HepG2 (cell line): Measurements from ENCODE around the gene AKIP1. TPM values are rescaled to one million over a fixed set of nuclear protein-coding genes. Genes with fewer than 3 reads are reported as not detected.

Experiments used
- BCL3 ChIP-seq: sonication (generic); formaldehyde crosslinking; IDR thresholded peaks from 2 replicates; pipeline ENCODE4 v1.5.1; 2020; ENCODE audit warnings: mild to moderate bottlenecking, missing genetic modification reagents, moderate library complexity
- CBX5 ChIP-seq: sonication (generic); formaldehyde crosslinking; IDR thresholded peaks from 2 replicates; pipeline ENCODE4 v1.4.0; 2020; ENCODE audit warnings: missing genetic modification reagents, borderline replicate concordance
- CCDC6 ChIP-seq: sonication (generic); formaldehyde crosslinking; IDR thresholded peaks from 2 replicates; pipeline ENCODE4 v1.8.1; 2022; ENCODE audit warnings: mild to moderate bottlenecking, missing genetic modification reagents, moderate library complexity
- DNMT1 ChIP-seq: sonication (generic); formaldehyde crosslinking; IDR thresholded peaks from 2 replicates; pipeline ENCODE4 v1.5.1; 2020; ENCODE audit warnings: mild to moderate bottlenecking, missing genetic modification reagents
- ESRRA ChIP-seq: sonication (generic); formaldehyde crosslinking; IDR thresholded peaks from 2 replicates; pipeline ENCODE4 v1.5.1; 2020; ENCODE audit warnings: mild to moderate bottlenecking, low read depth, missing genetic modification reagents
- ETV5 ChIP-seq: IDR thresholded peaks from 2 replicates; pipeline ENCODE4 v1.6.1; 2018; ENCODE audit warnings: missing biosample characterization, missing genetic modification reagents, inconsistent platforms, borderline replicate concordance
- GATAD1 ChIP-seq: IDR thresholded peaks from 2 replicates; pipeline ENCODE4 v1.6.1; 2016; ENCODE audit warnings: missing genetic modification reagents, missing compliant biosample characterization
- GATAD2A ChIP-seq: IDR thresholded peaks from 2 replicates; pipeline ENCODE4 v1.6.1; 2016
- KLF13 ChIP-seq: sonication (generic); formaldehyde crosslinking; IDR thresholded peaks from 2 replicates; pipeline ENCODE4 v1.4.0; 2020; ENCODE audit warnings: mild to moderate bottlenecking, missing genetic modification reagents
- MYPOP ChIP-seq: sonication (generic); formaldehyde crosslinking; IDR thresholded peaks from 2 replicates; pipeline ENCODE4 v1.8.1; 2023; ENCODE audit warnings: mild to moderate bottlenecking, moderate library complexity, missing genetic modification reagents
- NR2C2 ChIP-seq: sonication (generic); formaldehyde crosslinking; IDR thresholded peaks from 2 replicates; pipeline ENCODE4 v1.4.0; 2020; ENCODE audit warnings: missing genetic modification reagents, mild to moderate bottlenecking, moderate library complexity, borderline replicate concordance
- SOX6 ChIP-seq, 2 experiments: fragments of 450-650 bp in 1 of 2; sonication (generic) in 1 of 2; formaldehyde crosslinking in 1 of 2; IDR thresholded peaks; 2 replicates each; pipeline versions ENCODE4 v1.4.0 to v1.6.1; 2017 to 2020; ENCODE audit warnings: antibody characterized with exemption in 1 of 2, mild to moderate bottlenecking in 1 of 2, missing genetic modification reagents in 1 of 2
- TRAFD1 ChIP-seq: sonication (generic); formaldehyde crosslinking; IDR thresholded peaks from 2 replicates; pipeline ENCODE4 v1.5.1; 2020; ENCODE audit warnings: missing genetic modification reagents, mild to moderate bottlenecking, borderline replicate concordance
- WIZ ChIP-seq: sonication (generic); formaldehyde crosslinking; IDR thresholded peaks from 2 replicates; pipeline ENCODE4 v1.5.1; 2020; ENCODE audit warnings: mild to moderate bottlenecking, missing genetic modification reagents
- ZBTB42 ChIP-seq: sonication (generic); formaldehyde crosslinking; IDR thresholded peaks from 2 replicates; pipeline ENCODE4 v1.5.0; 2020; ENCODE audit warnings: mild to moderate bottlenecking, missing genetic modification reagents
- ZMYM3 ChIP-seq: sonication (generic); formaldehyde crosslinking; IDR thresholded peaks from 2 replicates; pipeline ENCODE4 v1.5.1; 2020; ENCODE audit warnings: mild to moderate bottlenecking, missing genetic modification reagents
- ZNF563 ChIP-seq: sonication (generic); formaldehyde crosslinking; IDR thresholded peaks from 2 replicates; pipeline ENCODE4 v1.8.0; 2022; ENCODE audit warnings: mild to moderate bottlenecking, moderate library complexity, missing genetic modification reagents
- ZNF691 ChIP-seq: sonication (generic); formaldehyde crosslinking; IDR thresholded peaks from 2 replicates; pipeline ENCODE4 v1.4.0; 2020; ENCODE audit warnings: missing genetic modification reagents, low read depth, mild to moderate bottlenecking, borderline replicate concordance
- polyA plus RNA-seq, 8 experiments: library from polyadenylated mRNA; depleted of rRNA in 3 of 8; stranded (reverse) in 7 of 8; unstranded in 1 of 8; fragments of >200 nt; fragmentation: Illumina TruSeq in 4 of 8; extraction: Trizol in 4 of 8; gene quantifications; 2 replicates each; pipeline versions ENCODE4 v1.2.1 to v1.2.3, GENCODE V29; 2011 to 2016; ENCODE audit warnings: low read depth in 4 of 8, missing spikeins in 1 of 8, mixed read lengths in 1 of 8; ENCODE audit not compliant: insufficient read depth in 1 of 8
- total RNA-seq, 5 experiments: library from RNA; depleted of rRNA; stranded (reverse); fragments of >200 nt; fragmentation: Illumina TruSeq; extraction: Trizol; gene quantifications; 2 replicates each; pipeline ENCODE4 v1.2.3, GENCODE V29; 2016; ENCODE audit warnings: low read depth in 1 of 5

Gene AKIP1
- total and polyA plus RNA-seq, 2 of the 13 experiments (the other 11 are each of a cell fraction or from before 2014, with no cell fraction given): 10.0 to 20.3 TPM

GRCh38 chr11:8964324-8965320 is 53.6 kb downstream of the AKIP1 start, which contains the start of gene TMEM9B (continued):
- TF ChIP-seq ZBTB42 (CRISPR knock-in tag): 0 out of 2 replicates have a peak, but pooled peaks have one; percentile 33
- TF ChIP-seq ZMYM3 (CRISPR knock-in tag): peak; percentile 42; the same call in 1 of the 2 replicates
- TF ChIP-seq GATAD1 (CRISPR knock-in tag): peak; percentile 95
- TF ChIP-seq CBX5 (CRISPR knock-in tag): no peak; the same call in 1 of the 2 replicates
- peak; percentile 78; the same call in 1 of the 2 replicates for TF ChIP-seq BCL3 (CRISPR knock-in tag)
- TF ChIP-seq SOX6 (IDR thresholded peaks at IDR 0.05): no peak
- peak; percentile 58; the same call in 1 of the 2 replicates for TF ChIP-seq SOX6 (CRISPR knock-in tag; IDR thresholded peaks at IDR 0.05)
- peak; percentile 26; the same call in 1 of the 2 replicates for TF ChIP-seq CCDC6 (CRISPR knock-in tag)
- TF ChIP-seq ETV5 (CRISPR knock-in tag): peak; percentile 75; the same call in 1 of the 2 replicates
- TF ChIP-seq WIZ: no peak; the same call in 1 of the 2 replicates
- peak; percentile 78; the same call in 1 of the 2 replicates for TF ChIP-seq MYPOP (CRISPR knock-in tag)
- peak; percentile 3; the same call in 1 of the 2 replicates for TF ChIP-seq GATAD2A
- 0 out of 2 replicates have a peak, but pooled peaks have one; percentile 4 for TF ChIP-seq ZNF691 (CRISPR knock-in tag)
- TF ChIP-seq ZNF563 (CRISPR knock-in tag): peak; percentile 24; the same call in 1 of the 2 replicates
- peak; percentile 15; the same call in 1 of the 2 replicates for TF ChIP-seq KLF13 (CRISPR knock-in tag)
- TF ChIP-seq ESRRA: 0 out of 2 replicates have a peak, but pooled peaks have one; percentile 72
- peak; percentile 41; the same call in 1 of the 2 replicates for TF ChIP-seq DNMT1
- no peak for TF ChIP-seq TRAFD1 (CRISPR knock-in tag)
- peak; percentile 99 for TF ChIP-seq NR2C2 (CRISPR knock-in tag)
